Activated T-cell treated with anti-CD3 and anti-CD28 coated beads for 24 hours (primary cell): ENCODE measurements around the gene PLAU.
"Not testable (repeated sequence)": the region's sequence is repeated elsewhere in the genome, so short reads cannot be mapped to it uniquely, and the experiment has no call there.

Source experiments
- DNase-seq: peaks from one replicate; pipeline ENCODE4 v3.0.0-alpha.2; 2020; ENCODE audit warnings: low read depth

PLAU gene

DNA sequence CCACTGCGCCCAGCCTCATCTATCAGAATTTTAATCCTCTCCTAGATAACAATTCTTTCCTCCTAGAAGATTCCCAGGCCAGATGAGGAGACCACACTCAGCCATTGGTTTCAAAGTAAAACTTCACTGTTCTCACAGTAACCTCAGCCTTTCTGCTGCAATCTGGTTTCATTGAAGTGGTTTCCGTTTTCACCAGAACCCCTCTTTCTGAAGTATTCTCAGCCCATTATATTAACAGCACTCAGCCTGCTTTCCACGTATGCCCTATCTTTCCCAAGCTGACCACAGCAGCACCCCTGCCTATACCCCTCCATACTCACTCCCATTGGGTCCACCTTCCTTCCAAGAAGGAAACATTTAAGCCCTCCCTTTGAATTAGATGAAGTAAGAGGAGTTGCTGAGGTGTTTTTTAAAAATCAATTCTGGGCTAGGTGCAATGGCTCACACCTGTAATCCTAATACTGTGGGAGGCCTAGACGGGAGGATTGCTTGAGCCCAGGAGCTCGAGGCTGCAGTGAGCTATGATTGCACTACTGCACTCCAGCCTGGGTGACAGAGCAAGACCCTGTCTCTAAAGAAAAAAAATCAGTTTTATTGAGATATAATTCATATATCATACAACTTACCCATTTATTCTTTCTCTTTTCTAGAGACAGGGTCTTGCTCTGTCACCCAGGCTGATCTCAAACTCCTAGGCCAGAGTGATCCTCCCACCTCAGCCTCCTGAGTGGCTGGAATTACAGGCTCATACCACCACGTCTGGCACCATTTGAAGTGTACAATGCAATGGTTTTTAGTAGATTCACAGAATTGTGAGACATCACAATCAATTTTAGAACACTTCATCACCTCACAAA is 11.3 kb downstream of the PLAU start:
- no peak for DNase-seq

DNA sequence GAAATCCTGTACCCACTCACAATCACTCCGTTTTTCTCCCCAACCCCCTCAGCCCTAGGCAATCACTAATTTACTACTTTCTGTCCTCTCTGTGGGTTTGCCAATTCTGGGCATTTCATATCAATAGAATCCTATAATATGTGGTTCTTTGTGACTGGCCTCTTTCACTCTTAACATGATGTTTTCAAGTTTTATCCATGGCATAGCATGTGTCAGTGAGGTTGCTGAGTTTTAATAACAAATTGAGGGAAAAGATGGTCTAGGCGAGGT is 11.9 kb downstream of the PLAU start:
- DNase-seq = no peak

DNA sequence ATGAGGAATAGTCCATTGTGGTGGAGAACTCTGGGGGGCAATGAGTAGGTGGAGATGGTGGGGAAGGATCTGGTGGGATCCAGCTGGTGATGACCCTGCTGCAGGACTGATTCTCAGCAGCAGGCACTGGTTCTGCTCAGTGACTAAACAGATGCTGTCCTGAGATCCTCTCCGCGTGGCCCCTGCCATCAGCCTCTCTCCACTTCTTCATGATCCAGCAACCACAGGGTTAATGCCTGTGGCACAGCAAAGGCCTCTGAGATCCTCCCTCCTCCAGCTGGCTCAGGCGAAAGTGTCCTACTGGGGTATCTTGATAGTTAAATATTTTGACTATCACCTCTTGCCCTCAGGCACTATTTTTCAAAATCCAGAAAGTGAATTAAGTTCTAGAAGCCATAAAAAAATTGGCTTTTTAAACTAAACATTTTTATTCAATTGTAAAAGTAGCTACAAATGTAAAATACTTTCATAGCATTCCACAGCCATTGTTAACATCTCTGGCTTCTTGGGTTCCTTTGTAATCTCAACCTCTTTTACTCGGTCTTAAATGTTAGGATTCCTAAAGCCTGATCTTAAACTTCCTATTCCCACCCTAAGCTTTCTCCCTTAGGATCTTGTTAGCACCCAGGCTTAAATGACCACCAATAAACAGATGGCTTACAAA is 13.1 kb downstream of the PLAU start:
- no peak for DNase-seq

DNA sequence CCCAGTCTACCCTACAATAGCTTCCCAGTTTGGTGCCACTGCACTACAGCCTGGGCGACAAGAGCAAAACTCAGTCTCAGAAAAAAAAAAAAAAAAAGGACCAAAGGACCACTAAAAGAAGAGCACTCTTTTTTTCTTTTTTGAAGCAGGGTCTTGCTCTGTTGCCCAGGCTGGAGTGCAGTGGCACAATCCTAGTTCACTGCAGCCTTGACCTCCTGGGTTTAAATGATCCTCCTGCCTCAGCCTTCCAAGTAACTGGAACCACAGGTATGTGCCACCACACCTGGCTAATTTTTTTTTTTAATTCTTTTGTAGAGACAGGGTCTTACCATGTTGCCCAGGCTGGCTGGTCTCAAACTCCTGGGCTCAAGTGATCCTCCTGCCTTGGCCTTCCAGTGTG is 14.0 kb downstream of the PLAU start:
- no peak for DNase-seq

DNA sequence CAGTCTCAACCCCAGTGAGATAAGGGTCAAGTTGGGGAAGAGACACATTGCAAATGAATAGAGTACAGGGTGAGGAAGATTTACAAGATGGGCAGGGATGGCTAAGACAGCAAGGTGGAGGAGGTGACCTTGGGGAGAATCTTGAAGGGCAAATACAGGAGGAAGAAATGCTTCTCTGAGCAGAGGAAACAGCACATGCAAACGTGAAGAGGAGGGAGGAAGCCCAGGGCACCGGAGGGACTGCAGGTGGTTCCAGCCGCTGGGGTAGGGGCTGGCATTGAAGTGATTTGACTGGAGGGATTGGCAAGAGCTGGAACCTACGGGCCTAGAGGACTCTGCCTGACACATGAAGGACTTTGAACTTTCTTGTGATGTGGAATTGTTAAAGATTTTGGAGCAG is 14.6 kb downstream of the PLAU start:
- DNase-seq = no peak

DNA sequence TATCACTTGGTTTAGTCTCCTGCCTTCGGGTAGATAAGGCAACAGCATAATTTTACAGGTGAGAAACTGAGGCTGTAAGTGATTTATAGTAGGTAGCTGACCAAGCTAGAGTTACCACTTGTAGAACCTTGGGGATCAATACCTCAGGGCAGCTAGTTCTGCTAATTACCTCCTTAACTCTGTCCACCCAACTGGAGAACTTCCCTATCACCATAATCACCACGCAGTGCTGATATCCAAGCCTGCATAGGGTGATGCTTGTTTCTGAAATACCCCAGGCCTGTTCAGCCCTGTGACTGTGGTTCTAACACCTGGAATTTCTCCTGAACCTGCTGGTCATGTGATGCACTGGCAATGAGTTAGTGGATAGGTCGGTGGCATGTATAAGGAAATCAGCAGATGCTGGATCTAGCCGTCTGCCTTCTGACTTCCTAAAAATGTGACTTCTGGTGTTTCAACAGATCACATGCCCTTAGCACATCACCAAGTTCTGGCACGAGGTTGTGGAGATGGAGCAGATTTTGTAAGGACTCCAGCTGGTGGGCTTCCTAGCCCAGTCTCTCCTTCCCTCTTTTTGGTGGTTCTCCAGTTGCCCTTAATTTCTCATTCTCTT is 15.3 kb downstream of the PLAU start:
- no peak for DNase-seq

DNA sequence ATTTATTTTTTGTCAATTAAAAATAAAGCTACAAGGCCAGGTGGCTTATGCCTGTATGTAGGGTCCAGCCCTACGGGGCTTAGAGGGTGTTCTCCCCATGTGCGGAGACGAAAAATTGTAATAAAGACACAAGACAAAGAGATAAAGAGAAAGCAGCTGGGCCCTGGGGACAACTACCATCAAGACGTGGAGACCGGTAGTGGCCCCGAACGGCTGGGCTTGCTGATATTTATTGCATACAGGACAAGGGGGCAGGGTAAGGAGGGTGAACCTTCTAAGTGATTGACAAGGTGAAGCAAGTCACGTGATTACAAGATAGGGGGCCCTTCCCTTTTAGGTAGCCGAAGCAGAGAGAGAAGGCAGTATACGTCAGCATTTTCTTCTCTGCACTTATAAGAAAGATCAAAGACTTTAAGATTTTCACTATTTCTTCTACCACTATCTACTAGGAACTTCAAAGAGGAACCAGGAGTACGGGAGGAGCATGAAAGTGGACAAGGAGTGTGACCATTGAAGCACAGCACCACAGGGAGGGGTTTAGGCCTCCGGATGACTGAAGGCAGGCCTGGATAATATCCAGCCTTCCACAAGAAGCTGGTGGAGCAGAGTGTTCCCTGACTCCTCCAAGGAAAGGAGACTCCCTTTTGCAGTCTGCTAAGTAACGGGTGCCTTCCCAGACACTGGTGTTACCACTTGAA is 19.8 kb downstream of the PLAU start:
- DNase-seq = not testable (repeated sequence)

DNA sequence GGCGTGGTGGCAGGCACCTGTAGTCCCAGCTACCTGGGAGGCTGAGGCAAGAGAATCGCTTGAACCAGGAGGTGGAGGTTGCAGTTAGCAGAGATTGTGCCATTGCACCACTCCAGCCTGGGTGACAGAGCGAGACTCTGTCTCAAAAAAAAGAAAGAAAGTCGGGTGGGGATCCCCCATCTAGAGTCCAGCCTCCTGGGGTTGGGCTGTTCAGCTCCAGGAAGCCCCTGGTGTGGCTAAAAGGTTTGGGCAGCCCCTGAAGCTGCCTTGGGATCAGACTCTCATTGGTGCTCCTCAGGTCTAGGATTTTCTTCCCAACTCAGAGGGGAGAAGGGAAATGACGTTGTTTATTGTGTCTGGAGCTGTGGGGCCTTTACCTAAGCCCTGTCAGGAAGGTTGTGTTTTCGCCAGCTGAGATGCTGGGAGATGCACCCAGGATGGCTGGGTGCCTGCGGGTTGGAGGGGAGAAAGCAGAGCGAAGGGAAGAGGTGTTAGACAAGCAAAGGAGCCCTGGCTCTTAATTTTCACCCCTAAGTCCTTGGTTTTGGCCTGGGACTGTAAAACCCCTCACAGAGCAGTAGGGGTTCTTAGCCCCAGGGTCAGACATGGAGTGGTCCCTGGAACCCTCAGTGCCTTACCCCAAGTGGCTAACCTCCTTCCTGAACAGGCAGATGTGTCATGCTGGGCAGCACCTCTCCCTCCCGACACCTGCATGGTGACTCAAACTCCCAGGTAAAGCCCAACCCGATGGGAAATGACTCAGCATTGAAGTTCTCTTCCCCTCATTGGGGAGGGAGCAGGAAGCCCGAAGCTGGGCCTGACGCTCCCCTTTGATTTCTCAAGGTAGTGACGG is 21.1 kb downstream of the PLAU start:
- peak; percentile 53 for DNase-seq

DNA sequence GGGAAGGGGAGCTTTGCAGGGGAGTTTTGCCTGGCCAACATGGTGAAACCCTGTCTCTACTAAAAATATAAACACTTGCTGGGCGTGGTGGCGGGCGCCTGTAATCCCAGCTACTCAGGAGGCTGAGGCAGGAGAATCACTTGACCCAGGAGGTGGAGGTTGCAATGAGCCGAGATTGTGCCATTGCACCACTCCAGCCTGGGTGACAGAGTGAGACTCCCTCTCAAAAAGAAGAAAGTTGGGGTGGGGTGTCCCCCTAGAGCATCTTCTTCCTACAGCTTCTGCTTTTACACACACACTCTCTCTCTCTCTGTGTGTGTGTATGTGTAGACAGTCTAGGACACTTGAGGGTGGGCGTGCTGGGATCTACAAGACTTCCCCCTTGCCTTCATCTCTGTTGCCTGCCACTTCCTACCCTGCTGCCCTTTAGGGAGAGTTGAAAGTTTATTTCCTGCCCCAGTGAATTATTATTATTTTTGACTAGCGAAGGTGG is 21.7 kb downstream of the PLAU start:
- no peak for DNase-seq

DNA sequence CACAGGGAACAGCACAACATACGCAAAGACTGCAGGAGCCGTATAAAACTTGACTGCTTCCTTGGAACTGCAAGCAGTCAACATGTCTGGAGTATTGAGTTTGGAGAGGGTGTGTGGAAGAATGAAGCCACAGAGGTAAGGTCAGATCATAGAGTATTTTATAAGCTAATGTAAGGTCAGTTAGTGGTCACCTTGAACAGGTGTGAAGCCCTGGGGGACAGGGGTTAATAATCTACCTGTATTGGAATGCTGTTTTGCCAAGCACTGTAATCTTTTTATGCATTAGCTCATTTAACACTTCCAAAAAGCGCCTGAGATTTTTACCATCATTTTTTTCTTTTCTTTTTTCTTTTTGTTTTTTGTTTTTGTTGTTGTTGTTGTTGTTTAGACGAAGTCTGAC is 23.1 kb downstream of the PLAU start:
- DNase-seq = no peak

DNA sequence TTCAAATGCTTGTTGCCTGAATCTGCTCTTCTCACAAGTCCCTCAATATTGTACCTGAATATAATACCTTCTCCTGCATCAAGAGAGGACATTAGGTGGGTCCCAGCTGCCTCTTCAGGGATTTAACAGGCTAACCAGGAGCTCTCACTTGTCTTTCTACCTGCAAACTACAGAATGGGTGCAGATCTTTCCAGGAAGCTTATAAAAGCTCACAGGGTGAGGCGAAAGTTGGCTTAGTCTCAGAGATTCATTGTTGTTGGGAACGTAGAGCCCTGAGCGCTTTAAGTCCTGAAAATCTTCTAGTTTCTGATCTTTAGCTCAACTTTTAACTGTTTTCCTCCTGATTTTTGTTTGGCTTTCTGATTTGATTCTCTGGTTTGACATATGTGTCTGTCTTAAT is 25.0 kb downstream of the PLAU start:
- DNase-seq = no peak

DNA sequence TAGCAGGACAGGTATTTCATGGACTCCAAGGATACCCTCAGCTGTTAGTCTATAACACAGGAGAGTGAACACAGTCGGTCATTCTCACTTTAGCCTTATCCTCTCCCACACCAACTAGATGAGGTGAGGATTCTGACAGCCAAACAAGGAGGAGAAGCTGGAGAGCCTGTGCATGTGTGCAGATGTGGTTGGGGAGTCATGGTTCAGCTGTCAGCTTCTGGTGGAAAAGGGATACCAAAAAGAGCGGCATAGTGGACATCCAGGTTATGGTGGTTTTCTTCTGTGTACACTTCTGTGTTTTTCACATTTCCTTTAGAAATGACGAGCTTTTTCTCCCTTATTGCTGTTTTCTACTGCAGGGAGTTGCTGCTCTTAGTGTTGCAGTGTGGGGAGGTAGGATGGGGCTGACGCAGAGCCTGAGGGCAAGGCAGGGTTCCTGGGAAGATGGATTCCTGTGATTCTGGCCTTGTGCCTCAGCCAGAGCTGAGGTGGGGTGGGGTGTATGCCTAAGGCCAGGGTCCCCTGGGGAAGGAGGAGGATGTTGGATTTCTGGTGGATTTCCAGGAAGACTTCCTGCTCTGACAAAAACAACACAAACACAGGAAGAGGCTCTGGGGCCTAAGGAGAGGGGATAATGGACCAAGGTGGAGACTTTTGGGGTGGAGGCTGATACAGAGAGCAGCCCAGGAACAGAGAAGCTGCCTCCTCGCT is 26.6 kb downstream of the PLAU start:
- DNase-seq = no peak

DNA sequence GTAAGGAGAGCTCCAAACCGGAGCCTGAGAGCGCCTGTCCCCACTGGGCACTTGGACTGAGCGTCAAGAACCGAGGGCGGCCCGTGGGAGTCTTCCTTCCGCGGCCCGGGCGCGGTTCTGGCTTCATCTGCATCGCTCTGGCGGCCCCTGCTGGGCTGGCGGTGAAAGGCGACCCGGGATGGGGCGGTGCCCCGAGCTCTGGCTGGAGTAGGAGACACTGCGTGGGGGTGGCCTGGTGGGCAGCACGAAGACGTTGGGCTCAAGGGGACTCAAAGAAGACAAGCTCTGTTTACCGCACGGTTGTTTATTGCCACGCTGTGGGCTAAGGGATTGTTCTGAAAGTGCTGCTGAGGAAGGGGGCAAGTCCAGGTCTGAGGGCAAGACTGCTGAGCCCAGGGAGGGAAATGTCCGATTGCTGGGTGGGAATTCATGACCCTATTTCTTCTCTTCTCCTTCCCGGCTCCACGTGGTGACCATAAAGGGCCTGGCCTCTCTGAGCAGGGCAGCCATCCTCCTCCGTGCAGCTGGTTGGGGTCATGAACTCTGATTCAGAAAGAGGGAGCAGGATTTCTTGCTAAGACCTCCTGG is 29.8 kb downstream of the PLAU start:
- peak; percentile 76 for DNase-seq

DNA sequence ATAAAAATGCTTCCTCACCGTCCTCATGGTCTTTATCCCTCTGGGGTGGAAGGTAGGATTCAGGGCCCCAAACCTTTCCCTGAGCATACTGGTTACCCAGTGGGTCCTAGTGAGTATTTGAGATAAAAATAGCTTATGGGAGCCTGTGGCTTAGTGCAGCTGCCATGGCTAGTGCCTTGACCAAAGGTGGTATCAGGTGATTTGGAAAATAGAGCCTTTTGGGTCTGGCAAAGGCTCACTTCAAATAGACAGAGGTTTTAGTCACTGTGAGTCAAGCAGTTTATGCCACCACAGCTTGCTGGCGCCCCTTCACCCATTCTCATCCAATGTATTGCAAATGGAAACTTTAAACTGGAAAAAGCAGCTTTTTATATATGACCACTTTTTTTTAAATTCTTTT is 30.4 kb downstream of the PLAU start:
- no peak for DNase-seq

DNA sequence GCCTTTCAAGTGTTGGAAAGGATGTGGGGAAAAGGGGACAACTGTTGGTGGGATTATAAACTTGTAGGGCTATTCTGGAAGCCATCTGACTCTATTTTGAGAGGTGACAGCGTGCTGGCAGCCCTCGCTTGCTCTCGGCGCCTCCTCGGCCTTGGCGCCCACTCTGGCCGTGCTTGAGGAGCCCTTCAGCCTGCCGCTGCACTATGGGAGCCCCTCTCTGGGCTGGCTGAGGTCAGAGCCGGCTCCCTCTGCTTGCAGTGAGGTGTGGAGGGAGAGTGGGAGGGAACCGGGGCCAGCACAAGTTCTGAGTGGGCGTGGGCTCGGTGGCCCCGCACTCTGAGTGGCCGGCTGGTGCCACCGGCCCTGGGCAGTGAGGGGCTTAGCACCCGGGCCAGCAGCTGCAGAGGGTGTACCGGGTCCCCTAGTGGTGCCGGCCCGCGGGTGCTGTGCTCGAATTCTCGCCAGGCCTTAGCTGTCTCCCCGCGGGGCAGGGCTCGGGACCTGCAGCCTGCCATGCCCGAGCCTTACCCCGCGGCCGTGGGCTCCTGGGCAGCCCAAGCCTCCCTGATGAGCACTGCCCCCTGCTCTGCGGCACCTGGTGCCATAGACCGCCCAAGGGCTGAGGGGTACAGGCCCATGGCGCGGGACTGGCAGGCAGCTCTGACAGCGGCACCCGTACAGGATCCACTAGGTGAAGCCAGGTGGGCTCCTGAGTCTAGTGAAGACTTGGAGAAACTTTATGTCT is 33.6 kb downstream of the PLAU start:
- no peak for DNase-seq

DNA sequence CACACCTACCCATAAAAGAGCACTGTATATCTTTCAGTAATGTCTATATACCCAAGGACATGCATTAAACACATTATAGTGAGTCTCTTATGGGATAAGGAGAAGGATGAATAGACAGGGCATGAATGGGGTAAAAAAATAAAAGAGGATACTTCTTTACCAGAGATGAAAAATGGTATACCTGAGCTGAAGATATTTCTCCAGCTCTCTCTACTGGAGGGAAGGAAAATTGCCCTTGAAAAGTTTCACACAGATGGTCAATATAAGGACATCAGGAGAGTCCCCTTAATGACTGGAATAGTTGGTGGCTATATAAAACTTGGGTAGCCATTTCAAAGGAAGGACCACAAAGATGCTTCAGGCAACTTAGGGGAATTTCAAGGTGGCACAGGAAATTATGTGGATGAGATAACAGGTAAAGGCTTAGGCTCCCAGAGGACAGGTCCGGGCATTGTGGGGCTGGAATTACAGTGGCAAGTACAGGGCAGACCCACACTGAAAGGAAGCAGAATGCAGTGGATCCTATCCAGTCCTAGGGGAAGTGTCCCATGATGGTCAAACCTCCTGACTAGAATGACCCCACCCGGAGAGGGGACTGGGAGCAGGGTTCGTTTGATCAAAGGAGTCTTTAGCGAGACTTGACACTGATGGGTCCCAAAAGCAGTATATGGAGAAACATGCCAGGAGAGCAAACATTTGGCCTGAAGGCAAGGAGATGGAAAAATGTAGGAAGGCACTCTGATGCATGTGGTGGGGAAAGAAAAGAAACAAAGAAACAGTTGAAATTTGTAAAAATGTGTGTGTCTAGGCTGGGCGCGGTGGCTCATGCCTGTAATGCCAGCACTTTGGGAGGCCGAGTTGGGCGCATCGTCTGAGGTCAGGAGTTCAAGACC is 35.6 kb downstream of the PLAU start:
- no peak for DNase-seq

DNA sequence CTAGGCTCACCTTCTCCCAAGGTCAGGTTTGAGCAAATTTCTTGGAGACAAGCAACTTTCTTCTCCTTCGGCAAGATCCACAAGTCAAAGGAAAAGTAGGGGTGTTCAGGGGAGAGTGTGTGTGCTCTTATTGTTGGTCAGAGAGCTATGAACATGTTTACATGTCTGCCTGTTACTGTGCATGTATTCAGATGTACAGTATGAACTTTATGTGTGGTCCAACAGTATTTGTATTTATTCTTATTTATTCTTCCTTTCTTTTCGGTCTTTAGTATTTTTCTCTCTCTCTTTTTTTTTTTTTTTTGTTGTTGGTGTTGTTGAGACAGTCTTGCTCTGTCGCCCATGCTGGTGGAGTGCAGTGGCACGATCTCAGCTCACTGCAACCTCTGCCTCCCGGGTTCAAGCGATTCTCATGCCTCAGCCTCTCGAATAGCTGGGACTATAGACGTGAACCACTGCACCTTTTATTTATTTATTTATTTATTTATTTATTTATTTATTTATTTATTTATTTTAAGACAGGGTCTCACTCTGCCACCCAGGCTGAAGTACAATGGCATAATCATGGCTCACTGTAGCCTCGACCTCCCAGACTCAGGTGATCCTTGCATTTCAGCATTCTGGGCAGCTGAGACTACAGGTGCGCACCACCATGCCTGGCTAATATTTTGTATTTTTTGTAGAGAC is 38.2 kb downstream of the PLAU start:
- DNase-seq = no peak
